IPS DF 6.9 (cell line): ENCODE measurements around the gene STKLD1.
"Not testable (repeated sequence)": the region's sequence is repeated elsewhere in the genome, so short reads cannot be mapped to it uniquely, and the experiment has no call there.

Experiments
- DNase-seq: peaks from one replicate; pipeline ENCODE4 v3.0.0-alpha.2; 2013; ENCODE audit warnings: low read depth, low spot score
- H3K27ac ChIP-seq: one replicate; pipeline ENCODE4 v1.5.1; 2013; ENCODE audit warnings: low read length, control low read depth
- H3K27me3 ChIP-seq: 2 replicates; pipeline ENCODE4 v1.6.1; 2013; ENCODE audit warnings: mild to moderate bottlenecking, low read length; ENCODE audit not compliant: control insufficient read depth, insufficient read depth
- H3K36me3 ChIP-seq: 2 replicates; pipeline ENCODE4 v1.6.1; 2013; ENCODE audit warnings: low read length; ENCODE audit not compliant: control insufficient read depth, insufficient read depth
- H3K4me1 ChIP-seq: 2 replicates; pipeline ENCODE4 v1.6.1; 2013; ENCODE audit warnings: low read length; ENCODE audit not compliant: control insufficient read depth, insufficient read depth
- H3K4me3 ChIP-seq: 2 replicates; pipeline ENCODE4 v1.5.1; 2013; ENCODE audit warnings: mild to moderate bottlenecking, low read length
- H3K9me3 ChIP-seq: 2 replicates; pipeline ENCODE4 v1.6.1; 2013; ENCODE audit warnings: low read length, inconsistent platforms; ENCODE audit not compliant: control insufficient read depth, insufficient read depth
- WGBS: extraction: QIAGEN DNeasy Blood & Tissue Kit; methylation state at CpG from one replicate; pipeline ENCODE4 v1.1.7; 2013; ENCODE audit warnings: mixed read lengths, missing lambda C conversion rate; ENCODE audit not compliant: insufficient read length, insufficient coverage; 5-methylcytosine and 5-hydroxymethylcytosine counted together

Gene STKLD1

DNA sequence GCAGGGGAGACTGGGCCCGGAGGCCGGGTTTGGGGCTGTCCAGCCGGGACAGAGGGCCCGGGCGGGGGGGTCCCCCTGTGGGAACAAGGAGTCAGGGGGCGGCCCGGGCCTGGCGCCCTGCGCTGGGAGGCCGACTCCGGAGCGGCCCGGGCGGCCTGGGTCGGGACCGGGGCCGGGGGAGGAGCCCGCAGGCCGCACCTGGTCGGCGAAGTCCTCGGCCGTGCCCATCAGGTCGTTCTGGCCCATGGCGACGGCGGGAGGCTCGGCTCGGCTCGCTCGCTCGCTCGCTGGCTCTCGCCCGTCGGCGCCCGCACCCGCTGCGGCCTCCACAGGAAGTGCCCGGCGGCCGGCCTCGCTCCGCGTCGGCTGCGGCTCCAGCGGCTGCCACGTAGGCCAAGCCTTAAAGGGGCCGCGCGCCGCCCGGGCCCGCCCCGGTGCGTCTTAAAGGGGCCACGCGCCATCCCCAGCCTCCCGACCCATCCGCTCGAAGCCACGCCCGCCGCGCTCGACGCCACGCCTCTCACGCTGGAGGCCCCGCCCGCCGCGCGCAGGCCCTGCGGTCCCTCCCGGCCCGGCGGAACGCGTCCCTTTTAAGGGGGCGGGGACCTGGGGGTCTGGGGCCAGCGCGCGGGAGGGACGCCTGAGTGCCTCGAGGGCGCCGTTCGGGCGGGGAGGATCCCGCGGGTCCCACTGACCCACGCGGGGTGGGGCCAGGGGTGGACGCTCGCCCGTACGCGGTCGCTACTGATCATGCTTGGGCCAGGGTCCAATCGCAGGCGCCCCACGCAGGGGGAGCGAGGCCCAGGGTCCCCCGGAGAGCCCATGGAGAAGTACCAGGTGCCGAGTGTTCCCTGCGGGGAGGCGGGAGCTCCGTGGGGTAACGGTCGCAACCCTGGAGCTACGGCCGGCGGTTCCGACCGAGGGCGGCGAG, at the start of gene STKLD1, which contains the start of gene SURF4:
STKLD1 (plus strand) TSS at position 643 of the 931 bp plus-strand sequence; CDS start at position 751, 108 bp downstream.
SURF4 (minus strand) TSS at position 337 of the 931 bp plus-strand sequence; CDS start at position 246, 91 bp downstream.
- no CpG with 5 or more reads among the region's 120 CpGs for WGBS
- H3K9me3 ChIP-seq: no peaks in the 10 kb centered on the region; the same call in 1 of the 2 replicates
- H3K4me1 ChIP-seq: no peaks in the 10 kb centered on the region
- H3K36me3 ChIP-seq: peaks cover 4% of the 10 kb centered on the region; the same call in 1 of the 2 replicates
- H3K27me3 ChIP-seq: no peaks in the 10 kb centered on the region
- H3K4me3 ChIP-seq: peak within 1 kb of the TSS; percentile 76
- H3K27ac ChIP-seq: no peak within 1 kb of the TSS
- peak; percentile 73 for DNase-seq

DNA sequence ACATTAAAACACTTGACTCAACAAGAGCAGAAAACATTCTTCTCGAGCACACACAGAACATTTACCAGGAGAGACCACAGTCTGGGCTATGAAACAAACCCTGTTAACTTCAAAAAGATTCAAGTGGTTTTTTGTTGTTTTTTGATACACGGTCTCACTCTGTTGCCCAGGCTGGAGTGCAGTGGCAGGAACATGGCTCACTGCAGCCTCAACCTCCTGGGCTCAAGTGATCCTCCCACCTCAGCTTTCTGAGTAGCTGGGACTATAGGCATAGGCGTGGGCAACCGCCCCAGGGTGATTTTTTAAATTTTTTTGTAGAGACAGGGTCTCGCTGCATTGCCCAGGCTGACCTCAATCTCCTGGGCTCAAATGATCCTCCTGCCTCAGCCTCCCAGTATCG, 49.1 kb upstream of the STKLD1 start:
- WGBS: no CpG with 5 or more reads among the region's 6 CpGs
- not testable (repeated sequence) for H3K27ac ChIP-seq, H3K27me3 ChIP-seq, H3K4me1 ChIP-seq, H3K9me3 ChIP-seq, DNase-seq, H3K4me3 ChIP-seq
- H3K36me3 ChIP-seq: peaks cover 10% of the 10 kb centered on the region

DNA sequence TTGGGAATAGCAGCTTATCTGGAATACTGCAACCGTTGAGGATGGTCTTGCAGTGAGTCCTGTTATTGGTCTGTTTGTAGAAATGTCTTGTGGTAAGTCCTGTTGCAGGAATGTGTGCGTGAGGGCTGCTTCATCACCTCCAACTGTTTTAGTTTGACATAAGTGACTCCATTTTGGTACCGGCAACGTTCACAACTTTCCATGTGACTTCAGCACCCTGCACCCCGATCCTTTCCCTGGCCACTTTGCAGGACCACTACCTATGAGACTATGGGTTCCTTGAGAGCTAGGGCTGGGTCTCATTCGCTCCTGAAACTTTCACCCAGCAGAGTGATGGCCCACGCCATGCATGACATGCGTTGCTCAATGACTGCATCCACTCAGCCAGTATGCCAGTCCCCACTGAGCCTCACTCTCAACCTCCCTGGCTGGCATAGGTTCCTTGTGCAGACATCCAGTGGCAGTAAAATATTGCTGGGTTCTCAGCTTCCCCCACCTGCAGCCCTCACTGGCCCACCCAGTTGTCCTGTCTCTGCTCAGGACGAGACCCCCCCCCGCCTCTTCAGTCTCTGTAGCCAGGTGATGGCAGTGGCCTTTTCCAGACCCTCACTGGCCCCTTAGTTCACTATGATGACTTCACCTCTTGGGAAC, 48.2 kb upstream of the STKLD1 start:
- H3K9me3 ChIP-seq: no peaks in the 10 kb centered on the region
- H3K27me3 ChIP-seq: no peaks in the 10 kb centered on the region
- H3K27ac ChIP-seq: no peak overlapping the region
- no peaks in the 10 kb centered on the region for H3K4me1 ChIP-seq
- H3K4me3 ChIP-seq: no peak overlapping the region
- no CpG with 5 or more reads among the region's 10 CpGs for WGBS
- H3K36me3 ChIP-seq: peaks cover 18% of the 10 kb centered on the region
- no peak for DNase-seq

DNA sequence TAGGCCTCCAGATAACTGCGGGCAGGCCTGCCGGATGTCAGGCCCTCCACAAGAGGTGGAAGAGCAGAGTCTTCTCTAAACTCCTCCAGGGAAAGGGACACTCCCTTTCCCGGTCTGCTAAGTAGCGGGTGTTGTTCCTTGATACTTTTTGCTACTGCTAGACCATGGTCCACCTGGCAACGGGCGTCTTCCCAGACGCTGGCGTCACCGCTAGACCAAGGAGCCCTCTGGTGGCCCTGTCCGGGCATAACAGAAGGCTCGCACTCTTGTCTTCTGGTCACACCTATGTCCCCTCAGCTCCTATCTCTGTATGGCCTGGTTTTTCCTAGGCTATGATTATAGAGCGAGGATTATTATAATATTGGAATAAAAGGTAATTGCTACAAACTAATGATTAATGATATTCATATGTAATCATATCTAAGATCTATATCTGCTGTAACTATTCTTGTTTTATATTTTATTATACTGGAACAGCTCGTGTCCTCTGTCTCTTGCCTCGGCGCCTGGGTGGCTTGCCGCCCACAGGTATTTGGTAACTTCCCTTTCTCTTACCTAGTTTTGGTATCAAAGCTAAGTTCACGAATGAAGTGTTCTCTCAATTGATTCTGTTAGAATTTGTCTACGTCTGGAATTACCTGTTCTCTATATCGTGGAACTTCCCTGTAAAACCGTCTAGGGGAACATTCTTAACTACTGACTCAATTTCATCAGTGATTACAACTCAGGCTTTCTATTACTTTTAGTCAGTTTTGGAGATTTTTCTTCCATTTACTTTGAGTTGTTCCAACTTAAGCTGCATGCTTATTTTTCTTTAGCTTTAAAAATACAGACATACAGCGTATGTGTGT, 46.6 kb upstream of the STKLD1 start:
- H3K4me1 ChIP-seq, H3K27me3 ChIP-seq, DNase-seq, H3K27ac ChIP-seq, H3K9me3 ChIP-seq, H3K4me3 ChIP-seq: not testable (repeated sequence)
- no CpG with 5 or more reads among the region's 21 CpGs for WGBS
- peaks cover 29% of the 10 kb centered on the region for H3K36me3 ChIP-seq

DNA sequence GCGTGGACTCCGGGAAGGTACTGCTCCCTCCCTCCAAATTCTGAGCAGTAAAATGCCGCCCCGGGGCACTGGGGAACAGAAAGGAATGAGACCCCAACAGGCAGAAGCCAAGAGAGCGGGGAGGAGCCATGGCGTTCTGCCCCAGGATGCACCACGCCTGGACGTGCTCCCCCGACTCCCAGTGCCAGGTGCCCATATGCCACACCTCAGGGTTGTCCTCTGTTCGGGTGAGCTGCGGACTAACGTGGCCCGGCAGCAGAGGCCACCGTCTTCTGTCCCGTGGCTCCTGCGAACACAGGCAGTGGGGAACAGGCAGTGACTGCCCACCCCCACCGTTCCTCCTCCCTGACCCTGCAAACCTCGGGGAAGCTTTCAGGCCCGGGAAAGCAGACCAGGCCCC, 44.9 kb upstream of the STKLD1 start:
- peaks cover 29% of the 10 kb centered on the region for H3K36me3 ChIP-seq
- no peak for DNase-seq
- H3K27me3 ChIP-seq: no peaks in the 10 kb centered on the region
- no CpG with 5 or more reads among the region's 19 CpGs for WGBS
- H3K27ac ChIP-seq: no peak overlapping the region
- H3K4me1 ChIP-seq: no peaks in the 10 kb centered on the region
- no peaks in the 10 kb centered on the region for H3K9me3 ChIP-seq
- H3K4me3 ChIP-seq: no peak overlapping the region

DNA sequence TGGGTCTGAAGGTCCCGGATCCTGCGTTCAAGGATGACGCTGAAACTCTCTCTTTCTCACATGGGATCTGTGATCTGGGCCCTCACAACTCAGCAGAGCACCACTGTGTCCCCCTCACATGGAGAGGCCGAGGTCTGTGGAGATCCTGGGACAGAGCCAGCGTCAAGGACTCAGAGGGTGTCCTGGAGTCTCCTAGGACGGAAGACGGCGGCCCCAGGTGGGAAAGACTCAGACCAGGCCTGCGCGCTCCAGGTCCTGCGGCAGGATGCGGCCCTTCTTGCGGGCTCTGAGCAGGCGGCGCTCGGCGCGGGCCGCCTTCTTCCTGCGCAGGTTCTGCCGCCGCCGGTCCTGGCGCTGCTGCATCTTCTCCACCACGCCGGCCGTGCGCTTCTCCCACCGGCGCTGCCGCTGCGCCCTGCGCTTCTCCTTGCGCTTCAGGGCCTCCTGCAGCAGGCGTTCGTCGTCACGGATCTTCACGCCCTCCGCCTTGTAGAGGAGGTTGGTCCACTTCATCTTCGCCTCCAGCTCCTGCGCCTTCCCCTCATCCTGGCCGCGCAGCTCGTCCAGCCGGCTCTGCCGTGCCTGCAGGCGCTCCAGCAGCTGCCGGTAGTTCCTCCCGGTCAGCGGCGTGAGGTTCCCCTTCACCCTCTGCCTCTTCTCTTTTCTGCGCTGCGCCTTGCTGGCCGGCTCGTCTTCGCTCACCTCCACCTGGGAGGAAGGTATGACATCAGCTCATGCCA, 44.4 kb upstream of the STKLD1 start:
- no CpG with 5 or more reads among the region's 57 CpGs for WGBS
- H3K4me3 ChIP-seq: no peak overlapping the region
- no peak overlapping the region for H3K27ac ChIP-seq
- DNase-seq: no peak
- no peaks in the 10 kb centered on the region for H3K9me3 ChIP-seq
- H3K4me1 ChIP-seq: no peaks in the 10 kb centered on the region
- peaks cover 29% of the 10 kb centered on the region for H3K36me3 ChIP-seq
- H3K27me3 ChIP-seq: no peaks in the 10 kb centered on the region

DNA sequence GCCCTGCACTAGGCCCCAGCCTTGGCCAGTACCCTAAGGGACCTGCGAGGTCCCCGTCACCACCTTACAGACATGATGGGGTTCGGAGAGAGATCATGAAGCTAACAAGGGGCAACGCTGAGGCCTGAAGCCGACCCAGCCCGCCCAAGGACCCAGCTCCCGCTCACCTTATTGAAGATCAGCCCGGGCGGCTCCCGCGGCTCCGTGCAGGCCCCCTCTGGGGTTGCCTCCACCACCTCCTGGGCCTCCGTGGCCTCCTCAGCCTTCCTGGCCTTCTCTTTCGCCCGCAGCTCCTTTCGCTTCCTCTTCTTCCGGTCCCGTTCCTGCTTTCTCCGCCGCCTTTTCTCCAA, 43.8 kb upstream of the STKLD1 start:
- no peak for DNase-seq
- Histone ChIP-seq H3K4me1 (no peaks in the 10 kb centered on the region), H3K4me3 (no peak overlapping the region), H3K36me3 (peaks cover 29% of the 10 kb centered on the region), H3K9me3 (no peaks in the 10 kb centered on the region), H3K27me3 (no peaks in the 10 kb centered on the region), H3K27ac (no peak overlapping the region)
- no CpG with 5 or more reads among the region's 20 CpGs for WGBS

DNA sequence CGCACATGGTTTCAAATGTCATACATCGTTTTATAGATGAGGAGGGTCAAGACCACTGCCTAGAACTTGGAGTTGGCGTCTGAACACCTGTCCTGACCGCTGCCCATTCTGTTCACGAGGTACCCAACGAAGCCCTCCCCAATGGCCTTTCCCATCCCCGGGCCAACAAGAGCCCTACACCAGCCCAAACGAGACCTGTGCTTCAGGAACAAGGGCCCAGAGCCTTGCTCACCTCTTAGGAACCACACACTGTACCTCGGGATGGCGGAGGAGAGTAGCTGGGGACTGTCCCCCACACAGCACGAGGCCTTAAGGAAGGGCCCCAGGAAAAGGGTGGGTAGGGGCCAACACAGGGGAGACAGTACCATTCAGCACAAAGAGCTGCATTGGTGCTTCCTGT, 43.2 kb upstream of the STKLD1 start:
- Histone ChIP-seq H3K36me3 (peaks cover 29% of the 10 kb centered on the region), H3K9me3 (no peaks in the 10 kb centered on the region), H3K27ac (no peak overlapping the region), H3K4me3 (no peak overlapping the region), H3K27me3 (no peaks in the 10 kb centered on the region), H3K4me1 (no peaks in the 10 kb centered on the region)
- no peak for DNase-seq
- WGBS: no CpG with 5 or more reads among the region's 11 CpGs

DNA sequence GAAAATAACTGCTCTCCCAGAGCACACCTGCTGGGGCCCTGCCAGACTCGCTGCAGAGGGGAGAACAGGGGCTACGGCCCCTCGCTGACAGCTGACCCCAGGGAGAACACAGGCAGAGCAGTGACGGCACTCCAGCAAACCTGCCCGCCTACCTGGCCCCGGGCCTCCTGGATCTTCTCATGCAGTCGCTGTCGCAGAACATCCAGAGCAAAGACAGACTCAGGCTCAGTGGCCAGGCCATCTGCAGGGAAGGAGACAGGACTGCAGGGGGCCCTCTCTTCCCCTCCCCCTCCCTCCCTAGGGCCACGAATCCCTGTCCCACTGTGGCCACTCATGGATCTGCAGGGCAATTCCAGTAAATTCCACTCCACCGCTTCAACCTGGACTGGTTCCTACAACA, 42.6 kb upstream of the STKLD1 start:
- Histone ChIP-seq H3K27ac (no peak overlapping the region), H3K4me1 (no peaks in the 10 kb centered on the region), H3K4me3 (no peak overlapping the region), H3K36me3 (peaks cover 29% of the 10 kb centered on the region), H3K9me3 (no peaks in the 10 kb centered on the region), H3K27me3 (no peaks in the 10 kb centered on the region)
- no peak for DNase-seq
- no CpG with 5 or more reads among the region's 10 CpGs for WGBS
